ENCODE data around the gene FBP1.

The FBP1 gene

DNA sequence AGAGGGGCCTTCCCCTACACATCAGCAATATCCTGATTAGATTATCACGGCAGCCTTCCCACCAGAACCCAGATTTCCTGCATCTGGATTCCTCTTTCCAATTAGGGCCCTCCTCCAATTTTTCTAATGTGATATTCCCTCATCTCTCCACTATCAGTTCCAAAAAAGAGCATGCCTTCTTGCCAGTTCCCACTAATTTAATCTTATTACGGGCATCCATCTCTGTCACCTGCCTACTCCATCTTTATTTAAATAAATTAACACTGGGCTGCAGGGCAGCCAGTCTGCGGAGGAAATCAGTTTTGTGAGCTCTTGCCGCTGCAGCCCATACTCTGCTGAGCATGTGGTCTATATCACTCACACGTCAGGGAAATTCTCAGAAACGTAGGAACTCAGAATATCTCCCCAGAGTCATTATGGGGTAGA is 29.1 kb downstream of the FBP1 start (continued):
- TF ChIP-seq, protein P1, sequence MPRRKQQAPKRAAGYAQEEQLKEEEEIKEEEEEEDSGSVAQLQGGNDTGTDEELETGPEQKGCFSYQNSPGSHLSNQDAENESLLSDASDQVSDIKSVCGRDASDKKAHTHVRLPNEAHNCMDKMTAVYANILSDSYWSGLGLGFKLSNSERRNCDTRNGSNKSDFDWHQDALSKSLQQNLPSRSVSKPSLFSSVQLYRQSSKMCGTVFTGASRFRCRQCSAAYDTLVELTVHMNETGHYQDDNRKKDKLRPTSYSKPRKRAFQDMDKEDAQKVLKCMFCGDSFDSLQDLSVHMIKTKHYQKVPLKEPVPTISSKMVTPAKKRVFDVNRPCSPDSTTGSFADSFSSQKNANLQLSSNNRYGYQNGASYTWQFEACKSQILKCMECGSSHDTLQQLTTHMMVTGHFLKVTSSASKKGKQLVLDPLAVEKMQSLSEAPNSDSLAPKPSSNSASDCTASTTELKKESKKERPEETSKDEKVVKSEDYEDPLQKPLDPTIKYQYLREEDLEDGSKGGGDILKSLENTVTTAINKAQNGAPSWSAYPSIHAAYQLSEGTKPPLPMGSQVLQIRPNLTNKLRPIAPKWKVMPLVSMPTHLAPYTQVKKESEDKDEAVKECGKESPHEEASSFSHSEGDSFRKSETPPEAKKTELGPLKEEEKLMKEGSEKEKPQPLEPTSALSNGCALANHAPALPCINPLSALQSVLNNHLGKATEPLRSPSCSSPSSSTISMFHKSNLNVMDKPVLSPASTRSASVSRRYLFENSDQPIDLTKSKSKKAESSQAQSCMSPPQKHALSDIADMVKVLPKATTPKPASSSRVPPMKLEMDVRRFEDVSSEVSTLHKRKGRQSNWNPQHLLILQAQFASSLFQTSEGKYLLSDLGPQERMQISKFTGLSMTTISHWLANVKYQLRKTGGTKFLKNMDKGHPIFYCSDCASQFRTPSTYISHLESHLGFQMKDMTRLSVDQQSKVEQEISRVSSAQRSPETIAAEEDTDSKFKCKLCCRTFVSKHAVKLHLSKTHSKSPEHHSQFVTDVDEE (CRISPR knock-in tag; IDR thresholded peaks at IDR 0.05), result peak; percentile 99
- peak; percentile 58; the same call in 1 of the 2 replicates for TF ChIP-seq ZNF70 (CRISPR knock-in tag; IDR thresholded peaks at IDR 0.05)

DNA sequence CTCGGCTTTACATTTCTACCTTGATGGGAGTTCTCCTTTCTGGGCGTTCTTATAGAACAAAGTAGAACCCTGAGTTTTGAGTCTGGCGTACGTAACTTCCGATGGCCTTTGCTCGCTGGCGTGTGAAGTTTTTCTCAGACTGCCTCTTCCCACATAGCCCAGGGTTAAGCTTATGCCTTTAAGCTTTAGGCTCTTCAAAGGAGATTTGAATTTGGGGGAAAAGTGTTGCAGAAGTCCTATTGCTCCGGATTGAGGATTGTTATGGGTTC is 32.0 kb downstream of the FBP1 start:
- ATAC-seq, result no peak
- TF ChIP-seq ZNF70 (CRISPR knock-in tag; IDR thresholded peaks at IDR 0.05), result no peak

DNA sequence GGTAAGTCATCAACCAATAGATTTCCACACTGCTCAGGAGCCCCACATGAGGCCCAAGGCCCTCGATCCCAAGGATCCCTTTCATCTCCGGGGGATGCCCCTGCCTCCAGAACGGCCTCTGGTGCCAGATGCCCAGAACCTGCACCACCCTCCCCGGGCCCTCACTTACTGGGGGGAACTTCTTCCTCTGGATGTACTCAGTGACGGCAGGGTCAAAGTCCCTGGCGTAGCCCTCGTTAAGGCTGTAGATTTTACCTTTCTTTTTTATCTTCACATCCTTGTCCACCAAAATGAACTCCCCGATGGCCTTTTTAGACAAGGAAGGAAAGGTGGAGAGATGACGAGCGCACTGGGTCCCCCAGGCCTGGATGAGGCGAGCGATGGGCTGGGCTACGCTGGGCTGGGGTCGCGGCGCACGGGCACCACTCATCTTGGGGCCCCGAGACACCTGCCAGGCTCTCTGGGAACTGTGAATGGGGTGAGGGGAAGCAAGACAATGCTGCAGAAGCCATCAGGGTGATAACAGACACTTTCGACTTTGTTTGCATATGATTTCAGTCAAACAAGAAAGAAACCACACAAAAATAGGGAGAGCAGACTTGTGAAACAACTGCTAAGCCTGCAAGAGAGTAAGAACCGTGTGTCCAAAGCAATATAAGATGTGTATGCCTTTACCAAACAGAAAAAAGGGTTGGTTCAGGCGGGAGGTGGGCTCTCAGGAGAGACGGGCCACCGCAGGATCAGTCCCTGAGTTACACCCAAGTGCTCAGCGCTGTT is 32.5 kb downstream of the FBP1 start:
- TF ChIP-seq PPARA (CRISPR knock-in tag; IDR thresholded peaks at IDR 0.05; ENCODE audit: borderline replicate concordance) (no peak), BACH2 (CRISPR knock-in tag; IDR thresholded peaks at IDR 0.05; ENCODE audit: borderline replicate concordance) (no peak), RARB (CRISPR knock-in tag; IDR thresholded peaks at IDR 0.05) (no peak), TOX (CRISPR knock-in tag; IDR thresholded peaks at IDR 0.05; ENCODE audit: borderline replicate concordance) (no peak), ZC3H10 (CRISPR knock-in tag; IDR thresholded peaks at IDR 0.05) (no peak), OSR1 (CRISPR knock-in tag; IDR thresholded peaks at IDR 0.05) (no peak), GLIS3 (CRISPR knock-in tag; IDR thresholded peaks at IDR 0.05) (no peak), CSDC2 (CRISPR knock-in tag; IDR thresholded peaks at IDR 0.05) (no peak), ZFP30 (CRISPR knock-in tag; IDR thresholded peaks at IDR 0.05) (no peak), ISL1 (CRISPR knock-in tag; IDR thresholded peaks at IDR 0.05) (no peak), ZNF8 (CRISPR knock-in tag; IDR thresholded peaks at IDR 0.05) (no peak), ZNF565 (CRISPR knock-in tag; conservative IDR thresholded peaks at IDR 0.05; ENCODE audit: low read depth) (no peak), ESRRG (CRISPR knock-in tag; IDR thresholded peaks at IDR 0.05) (no peak)
- TF ChIP-seq, protein P2, sequence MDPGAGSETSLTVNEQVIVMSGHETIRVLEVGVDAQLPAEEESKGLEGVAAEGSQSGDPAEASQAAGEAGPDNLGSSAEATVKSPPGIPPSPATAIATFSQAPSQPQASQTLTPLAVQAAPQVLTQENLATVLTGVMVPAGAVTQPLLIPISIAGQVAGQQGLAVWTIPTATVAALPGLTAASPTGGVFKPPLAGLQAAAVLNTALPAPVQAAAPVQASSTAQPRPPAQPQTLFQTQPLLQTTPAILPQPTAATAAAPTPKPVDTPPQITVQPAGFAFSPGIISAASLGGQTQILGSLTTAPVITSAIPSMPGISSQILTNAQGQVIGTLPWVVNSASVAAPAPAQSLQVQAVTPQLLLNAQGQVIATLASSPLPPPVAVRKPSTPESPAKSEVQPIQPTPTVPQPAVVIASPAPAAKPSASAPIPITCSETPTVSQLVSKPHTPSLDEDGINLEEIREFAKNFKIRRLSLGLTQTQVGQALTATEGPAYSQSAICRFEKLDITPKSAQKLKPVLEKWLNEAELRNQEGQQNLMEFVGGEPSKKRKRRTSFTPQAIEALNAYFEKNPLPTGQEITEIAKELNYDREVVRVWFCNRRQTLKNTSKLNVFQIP (CRISPR knock-in tag; IDR thresholded peaks at IDR 0.05; ENCODE audit: borderline replicate concordance, low read depth), result no peak
- TF ChIP-seq, protein P1 (CRISPR knock-in tag; IDR thresholded peaks at IDR 0.05), result no peak
- TF ChIP-seq, protein P3, sequence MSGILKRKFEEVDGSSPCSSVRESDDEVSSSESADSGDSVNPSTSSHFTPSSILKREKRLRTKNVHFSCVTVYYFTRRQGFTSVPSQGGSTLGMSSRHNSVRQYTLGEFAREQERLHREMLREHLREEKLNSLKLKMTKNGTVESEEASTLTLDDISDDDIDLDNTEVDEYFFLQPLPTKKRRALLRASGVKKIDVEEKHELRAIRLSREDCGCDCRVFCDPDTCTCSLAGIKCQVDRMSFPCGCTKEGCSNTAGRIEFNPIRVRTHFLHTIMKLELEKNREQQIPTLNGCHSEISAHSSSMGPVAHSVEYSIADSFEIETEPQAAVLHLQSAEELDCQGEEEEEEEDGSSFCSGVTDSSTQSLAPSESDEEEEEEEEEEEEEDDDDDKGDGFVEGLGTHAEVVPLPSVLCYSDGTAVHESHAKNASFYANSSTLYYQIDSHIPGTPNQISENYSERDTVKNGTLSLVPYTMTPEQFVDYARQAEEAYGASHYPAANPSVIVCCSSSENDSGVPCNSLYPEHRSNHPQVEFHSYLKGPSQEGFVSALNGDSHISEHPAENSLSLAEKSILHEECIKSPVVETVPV (CRISPR knock-in tag; IDR thresholded peaks at IDR 0.05), result no peak
- TF ChIP-seq, protein P4, sequence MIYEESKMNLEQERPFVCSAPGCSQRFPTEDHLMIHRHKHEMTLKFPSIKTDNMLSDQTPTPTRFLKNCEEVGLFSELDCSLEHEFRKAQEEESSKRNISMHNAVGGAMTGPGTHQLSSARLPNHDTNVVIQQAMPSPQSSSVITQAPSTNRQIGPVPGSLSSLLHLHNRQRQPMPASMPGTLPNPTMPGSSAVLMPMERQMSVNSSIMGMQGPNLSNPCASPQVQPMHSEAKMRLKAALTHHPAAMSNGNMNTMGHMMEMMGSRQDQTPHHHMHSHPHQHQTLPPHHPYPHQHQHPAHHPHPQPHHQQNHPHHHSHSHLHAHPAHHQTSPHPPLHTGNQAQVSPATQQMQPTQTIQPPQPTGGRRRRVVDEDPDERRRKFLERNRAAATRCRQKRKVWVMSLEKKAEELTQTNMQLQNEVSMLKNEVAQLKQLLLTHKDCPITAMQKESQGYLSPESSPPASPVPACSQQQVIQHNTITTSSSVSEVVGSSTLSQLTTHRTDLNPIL (CRISPR knock-in tag; IDR thresholded peaks at IDR 0.05; ENCODE audit: low read depth), result no peak
- ATAC-seq, result no peak

Data from SK-N-SH treated with all-trans-retinoic acid at 6 μM for 48 hours (cell line).